NCI-H2171 treated with DMSO at 0.1 percent for 48 hours (cell line): ENCODE results near the gene ABCA13.

Experiments used
- DNase-seq: peaks from one replicate; lab custom pipeline; 2025; lab: John Stamatoyannopoulos, UW

Gene ABCA13

GRCh38 chr7:48518092-48518491, 346.8 kb downstream of the ABCA13 start:
- DNase-seq, result no peak

- no peak for DNase-seq
Observed at GRCh38 chr7:48522692-48523091, 351.4 kb downstream of the ABCA13 start.

GRCh38 chr7:48525736-48526732, 354.8 kb downstream of the ABCA13 start:
- DNase-seq, result no peak

GRCh38 chr7:48528646-48529045, 357.4 kb downstream of the ABCA13 start:
- no peak for DNase-seq

GRCh38 chr7:48537561-48537960, 366.3 kb downstream of the ABCA13 start:
- no peak for DNase-seq

- DNase-seq, result no peak
Observed at GRCh38 chr7:48540746-48541145, 369.5 kb downstream of the ABCA13 start.

- DNase-seq, result no peak
Observed at GRCh38 chr7:48548667-48549066, 377.4 kb downstream of the ABCA13 start.

- DNase-seq, result no peak
Observed at GRCh38 chr7:48551652-48552051, 380.4 kb downstream of the ABCA13 start.

GRCh38 chr7:48563334-48563733, 392.1 kb downstream of the ABCA13 start:
- no peak for DNase-seq

- no peak for DNase-seq
Observed at GRCh38 chr7:48575516-48575915, 404.3 kb downstream of the ABCA13 start.

GRCh38 chr7:48587475-48587874, 416.2 kb downstream of the ABCA13 start:
- no peak for DNase-seq

GRCh38 chr7:48594349-48594748, 423.1 kb downstream of the ABCA13 start:
- no peak for DNase-seq

- no peak for DNase-seq
Observed at GRCh38 chr7:48595756-48596155, 424.5 kb downstream of the ABCA13 start.

GRCh38 chr7:48610705-48611104, 439.4 kb downstream of the ABCA13 start:
- no peak for DNase-seq

- no peak for DNase-seq
Observed at GRCh38 chr7:48611993-48612392, 440.7 kb downstream of the ABCA13 start.

- no peak for DNase-seq
Observed at GRCh38 chr7:48617508-48617907, 446.2 kb downstream of the ABCA13 start.

- no peak for DNase-seq
Observed at GRCh38 chr7:48617993-48618392, 446.7 kb downstream of the ABCA13 start.

GRCh38 chr7:48621076-48621475, 449.8 kb downstream of the ABCA13 start:
- no peak for DNase-seq

- no peak for DNase-seq
Observed at GRCh38 chr7:48627164-48627563, 455.9 kb downstream of the ABCA13 start.

- DNase-seq, result no peak
Observed at GRCh38 chr7:48628793-48629349, 457.6 kb downstream of the ABCA13 start.

- DNase-seq, result no peak
Observed at GRCh38 chr7:48634116-48634632, 462.9 kb downstream of the ABCA13 start.

GRCh38 chr7:48635796-48636195, 464.5 kb downstream of the ABCA13 start:
- DNase-seq, result no peak

- no peak for DNase-seq
Observed at GRCh38 chr7:48636391-48637015, 465.2 kb downstream of the ABCA13 start.
